ENCODE results near the gene PCP2. TPM values are rescaled to one million over a fixed set of nuclear protein-coding genes. Genes with fewer than 3 reads are reported as not detected.
A peak's percentile ranks its signal among the peaks of the same experiment; 100 is the strongest.

Gene PCP2
- total and polyA plus RNA-seq, 2 of the 8 experiments (the other 6 are each of a cell fraction or from before 2014, with no cell fraction given) = not detected

DNA sequence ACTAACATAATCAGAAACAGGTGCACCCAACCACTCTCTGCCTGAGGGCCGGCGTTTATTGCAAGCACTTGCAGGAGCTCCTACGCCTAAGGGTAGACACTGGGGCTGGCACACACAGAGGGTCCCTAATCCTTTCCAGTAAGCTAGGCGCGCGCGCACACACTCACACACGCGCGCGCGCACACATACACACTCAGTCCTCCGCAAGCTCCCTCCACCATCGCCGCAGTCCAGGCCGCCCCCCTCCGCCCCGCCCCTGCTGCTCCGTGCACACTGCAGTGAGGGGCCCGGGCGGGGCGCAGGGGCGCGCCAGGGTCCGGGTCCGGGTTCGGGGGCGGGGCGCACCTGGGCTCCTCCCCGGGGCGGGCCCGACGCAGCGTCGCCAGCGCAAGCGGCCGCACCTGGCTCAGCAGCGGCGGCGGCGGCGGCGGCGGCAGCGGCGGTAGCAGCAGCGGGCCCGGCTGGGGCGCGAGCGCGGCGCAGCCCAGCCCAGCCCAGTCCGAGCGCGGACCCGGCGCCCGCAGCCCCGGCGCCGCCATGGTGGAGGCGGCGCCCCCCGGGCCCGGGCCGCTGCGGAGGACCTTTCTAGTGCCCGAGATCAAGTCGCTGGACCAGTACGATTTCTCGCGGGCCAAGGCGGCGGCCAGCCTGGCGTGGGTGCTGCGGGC, 37.9 kb downstream of the PCP2 start, which contains the start of gene CAMSAP3:
CAMSAP3 (plus strand) TSS at position 398 of the 668 bp plus-strand sequence; CDS start at position 538, 140 bp downstream.
- H3K14ac ChIP-seq (ENCODE audit: insufficient read length) = peak within 1 kb of the TSS; percentile 97
- FAIRE-seq (no peak), DNase-seq (ENCODE audit: low read depth in 1 of 2, low spot score in 2 of 2) (peak; percentile 31 to 91)
- peak within 1 kb of the TSS; percentile 47; the same call in 1 of the 2 replicates for H2AFZ ChIP-seq (ENCODE audit: low read length)
- no peak within 1 kb of the TSS for H2BK12ac ChIP-seq (ENCODE audit: low read depth, low read length)
- no peak within 1 kb of the TSS for H2BK15ac ChIP-seq (ENCODE audit: low read length)
- 1% methylated on average over 33 of the region's 78 CpGs; no CpG with 5 or more reads in 1 of the 2 experiments for WGBS, 2 experiments (ENCODE audit: extremely low coverage in 1 of 2, insufficient coverage in 1 of 2, insufficient read length in 1 of 2, insufficient replicate concordance in 2 of 2, low coverage in 1 of 2, low lambda C conversion rate in 2 of 2, missing lambda C conversion rate in 1 of 2)
- no peaks in the 10 kb centered on the region for H3K9me3 ChIP-seq (ENCODE audit: insufficient read depth in 2 of 2, low read depth in 1 of 2, low read length in 1 of 2)
- no peak within 1 kb of the TSS for H4K5ac ChIP-seq (ENCODE audit: insufficient read length, low read depth, low read length)
- peak within 1 kb of the TSS; percentile 78 for H3K18ac ChIP-seq (ENCODE audit: extremely low read depth, low read length)
- H2BK120ac ChIP-seq (replicated peaks; ENCODE audit: low read depth, low read length) = no peak within 1 kb of the TSS
- H4K8ac ChIP-seq (ENCODE audit: extremely low read depth, insufficient read depth, low read length) = no peak within 1 kb of the TSS; the same call in 1 of the 2 replicates
- H3K27me3 ChIP-seq (replicated peaks in 1 of 4; ENCODE audit: control insufficient read depth in 3 of 4, extremely low read depth in 1 of 4, insufficient read depth in 3 of 4, low read length in 3 of 4) = no peaks in the 10 kb centered on the region
- H4K20me1 ChIP-seq (replicated peaks in 1 of 2; ENCODE audit: control insufficient read depth in 1 of 2, insufficient read depth in 2 of 2, low read length in 2 of 2) = peaks cover 6 to 11% of the 10 kb centered on the region in 2 experiments
- no peak within 1 kb of the TSS for H3K56ac ChIP-seq (replicated peaks; ENCODE audit: insufficient read length, low read depth, low read length)
- peaks cover 0 to 18% of the 10 kb centered on the region in 2 experiments; a peak in 2 of 4 replicates for H3K79me2 ChIP-seq (ENCODE audit: control insufficient read depth in 1 of 2, insufficient read depth in 2 of 2, low read length in 2 of 2)
- H3K4me3 ChIP-seq (ENCODE audit: extremely low read depth in 1 of 4, insufficient read depth in 2 of 4, low read depth in 3 of 4, low read length in 4 of 4) = peak within 1 kb of the TSS; percentile 47 to 96 (median 65)
- peak; percentile 34; the same call in 1 of the 2 replicates for TF ChIP-seq PHF8 (conservative IDR thresholded peaks at IDR 0.05; ENCODE audit: low read depth, low read length)
- TF ChIP-seq, protein P1, sequence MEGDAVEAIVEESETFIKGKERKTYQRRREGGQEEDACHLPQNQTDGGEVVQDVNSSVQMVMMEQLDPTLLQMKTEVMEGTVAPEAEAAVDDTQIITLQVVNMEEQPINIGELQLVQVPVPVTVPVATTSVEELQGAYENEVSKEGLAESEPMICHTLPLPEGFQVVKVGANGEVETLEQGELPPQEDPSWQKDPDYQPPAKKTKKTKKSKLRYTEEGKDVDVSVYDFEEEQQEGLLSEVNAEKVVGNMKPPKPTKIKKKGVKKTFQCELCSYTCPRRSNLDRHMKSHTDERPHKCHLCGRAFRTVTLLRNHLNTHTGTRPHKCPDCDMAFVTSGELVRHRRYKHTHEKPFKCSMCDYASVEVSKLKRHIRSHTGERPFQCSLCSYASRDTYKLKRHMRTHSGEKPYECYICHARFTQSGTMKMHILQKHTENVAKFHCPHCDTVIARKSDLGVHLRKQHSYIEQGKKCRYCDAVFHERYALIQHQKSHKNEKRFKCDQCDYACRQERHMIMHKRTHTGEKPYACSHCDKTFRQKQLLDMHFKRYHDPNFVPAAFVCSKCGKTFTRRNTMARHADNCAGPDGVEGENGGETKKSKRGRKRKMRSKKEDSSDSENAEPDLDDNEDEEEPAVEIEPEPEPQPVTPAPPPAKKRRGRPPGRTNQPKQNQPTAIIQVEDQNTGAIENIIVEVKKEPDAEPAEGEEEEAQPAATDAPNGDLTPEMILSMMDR (IDR thresholded peaks at IDR 0.05; ENCODE audit: control extremely low read depth in 1 of 3, insufficient read depth in 1 of 3, low read depth in 1 of 3, low read length in 3 of 3) = no peak
- H2BK5ac ChIP-seq (ENCODE audit: low read depth, low read length) = no peak within 1 kb of the TSS
- POLR2A ChIA-PET (ENCODE audit: partially characterized antibody) = interaction anchor here (0.6 to 2.5 kb wide), 7 partner anchors 10 to 170 kb away, joined by 3 to 10 read pairs (median 4); partner anchors contain the start of gene STXBP2
- H3K27ac ChIP-seq (ENCODE audit: low read depth, low read length) = no peak within 1 kb of the TSS
- no peak within 1 kb of the TSS for H3K4ac ChIP-seq (replicated peaks; ENCODE audit: insufficient read length, low read depth, low read length)
- H4K91ac ChIP-seq (replicated peaks; ENCODE audit: insufficient read length, low read length) = no peak within 1 kb of the TSS
- no peak within 1 kb of the TSS for H2AK5ac ChIP-seq (ENCODE audit: low read depth, low read length)
- no peak within 1 kb of the TSS for H2BK20ac ChIP-seq (ENCODE audit: low read length)
- no peak within 1 kb of the TSS for H3K23ac ChIP-seq (ENCODE audit: insufficient read length)
- peak within 1 kb of the TSS; percentile 20 to 54 (median 41); a peak in 4 of 7 replicates for H3K9ac ChIP-seq (replicated peaks in 1 of 4; ENCODE audit: extremely low read depth in 1 of 4, low read depth in 3 of 4, low read length in 3 of 4)
- no peaks in the 10 kb centered on the region for H3K36me3 ChIP-seq (ENCODE audit: control insufficient read depth in 2 of 4, insufficient read depth in 4 of 4, low read length in 3 of 4)
- H3K79me1 ChIP-seq (ENCODE audit: low read depth, low read length) = peaks cover 5% of the 10 kb centered on the region; the same call in 1 of the 2 replicates
- CTCF ChIA-PET (ENCODE audit: partially characterized antibody) = interaction anchor here (0.5 to 5.0 kb wide), 6 partner anchors 10 to 851 kb away, joined by 3 to 27 read pairs (median 3); no protein-coding TSS in a partner anchor
- peak within 1 kb of the TSS; percentile 86 for H3K4me2 ChIP-seq (ENCODE audit: insufficient read depth in 1 of 2, low read depth in 2 of 2, low read length in 2 of 2)
- peaks cover 0 to 11% (median 6%) of the 10 kb centered on the region in 4 experiments; a peak in 5 of 7 replicates for H3K4me1 ChIP-seq (replicated peaks in 1 of 4; ENCODE audit: control insufficient read depth in 3 of 4, insufficient read depth in 4 of 4, low read length in 3 of 4)
- peaks cover 8% of the 10 kb centered on the region; the same call in 1 of the 2 replicates for H3K23me2 ChIP-seq (ENCODE audit: low read depth, low read length)
